ENCODE results near the gene METAP2. TPM values are rescaled to one million over a fixed set of nuclear protein-coding genes. Genes with fewer than 3 reads are reported as not detected.

The METAP2 gene
- total and polyA plus RNA-seq, 2 of the 8 experiments (the other 6 are each of a cell fraction or from before 2014, with no cell fraction given) = 41.3 to 114 TPM

DNA sequence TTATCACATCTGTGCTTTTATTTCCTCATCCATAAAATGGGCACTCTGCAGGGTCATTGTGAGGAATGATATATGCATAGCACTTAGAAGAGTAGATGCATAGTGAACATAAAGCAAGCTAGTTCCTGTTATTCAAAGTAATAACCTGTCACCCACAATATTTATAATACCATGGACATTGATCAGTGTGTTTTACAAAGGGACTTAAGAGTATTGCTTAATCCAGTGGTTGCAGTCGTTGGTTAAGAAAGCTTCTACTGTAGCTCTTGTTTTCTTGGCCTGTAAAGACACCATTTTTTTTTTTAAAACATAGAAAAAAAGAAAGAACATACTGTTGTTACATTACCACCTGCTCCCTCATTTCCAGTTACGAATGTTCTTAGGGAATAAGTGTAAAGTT lies 13.1 kb downstream of the METAP2 start:
- peaks cover 2% of the 10 kb centered on the region for H3K79me1 ChIP-seq (ENCODE audit: low read depth, low read length)
- H3K36me3 ChIP-seq (ENCODE audit: control insufficient read depth in 2 of 4, insufficient read depth in 4 of 4, low read length in 3 of 4) = peaks cover 0 to 41% (median 16%) of the 10 kb centered on the region in 4 experiments; a peak in 6 of 8 replicates
- H2BK120ac ChIP-seq (replicated peaks; ENCODE audit: low read depth, low read length) = no peak overlapping the region
- no peak overlapping the region for H2BK12ac ChIP-seq (ENCODE audit: low read depth, low read length)
- H3K14ac ChIP-seq (ENCODE audit: insufficient read length) = no peak overlapping the region
- H3K4me2 ChIP-seq (ENCODE audit: insufficient read depth in 1 of 2, low read depth in 2 of 2, low read length in 2 of 2) = no peak overlapping the region
- no peak overlapping the region for H3K23ac ChIP-seq (ENCODE audit: insufficient read length)
- H4K8ac ChIP-seq (ENCODE audit: extremely low read depth, insufficient read depth, low read length) = no peak overlapping the region
- H3K23me2 ChIP-seq (ENCODE audit: low read depth, low read length) = no peaks in the 10 kb centered on the region; the same call in 1 of the 2 replicates
- no peak overlapping the region for H3K4me3 ChIP-seq (ENCODE audit: extremely low read depth in 1 of 4, insufficient read depth in 2 of 4, low read depth in 3 of 4, low read length in 4 of 4)
- peaks cover 0 to 39% of the 10 kb centered on the region in 2 experiments; a peak in 2 of 4 replicates for H3K79me2 ChIP-seq (ENCODE audit: control insufficient read depth in 1 of 2, insufficient read depth in 2 of 2, low read length in 2 of 2)
- no peak overlapping the region for H3K18ac ChIP-seq (ENCODE audit: extremely low read depth, low read length)
- no peak overlapping the region for H2BK20ac ChIP-seq (ENCODE audit: low read length)
- H2AK5ac ChIP-seq (ENCODE audit: low read depth, low read length) = no peak overlapping the region
- H3K4ac ChIP-seq (replicated peaks; ENCODE audit: insufficient read length, low read depth, low read length) = no peak overlapping the region
- no peak for FAIRE-seq
- H3K9ac ChIP-seq (replicated peaks in 1 of 4; ENCODE audit: extremely low read depth in 1 of 4, low read depth in 3 of 4, low read length in 3 of 4) = no peak overlapping the region
- ChIA-PET CTCF (ENCODE audit: partially characterized antibody) (interaction anchor here (1.1 kb wide), 1 partner anchor 47 kb away, joined by 5 read pairs; no protein-coding TSS in a partner anchor), POLR2A (ENCODE audit: partially characterized antibody) (interaction anchor here (0.7 to 2.2 kb wide), 3 partner anchors 10 to 61 kb away, joined by 3 to 9 read pairs (median 3); partner anchors contain the start of gene METAP2)
- H2BK5ac ChIP-seq (ENCODE audit: low read depth, low read length) = no peak overlapping the region
- no peak for DNase-seq (ENCODE audit: low read depth in 1 of 2, low spot score in 2 of 2)
- H3K4me1 ChIP-seq (replicated peaks in 1 of 4; ENCODE audit: control insufficient read depth in 3 of 4, insufficient read depth in 4 of 4, low read length in 3 of 4) = no peaks in the 10 kb centered on the region
- H2AFZ ChIP-seq (ENCODE audit: low read length) = no peak overlapping the region
- no peaks in the 10 kb centered on the region for H3K27me3 ChIP-seq (replicated peaks in 1 of 4; ENCODE audit: control insufficient read depth in 3 of 4, extremely low read depth in 1 of 4, insufficient read depth in 3 of 4, low read length in 3 of 4)
- no peaks in the 10 kb centered on the region for H3K9me3 ChIP-seq (ENCODE audit: insufficient read depth in 2 of 2, low read depth in 1 of 2, low read length in 1 of 2)
- TF ChIP-seq CHD2 (IDR thresholded peaks at IDR 0.05; ENCODE audit: low read length) = no peak
- no peak overlapping the region for H4K91ac ChIP-seq (replicated peaks; ENCODE audit: insufficient read length, low read length)
- no peak overlapping the region for H3K56ac ChIP-seq (replicated peaks; ENCODE audit: insufficient read length, low read depth, low read length)
- H3K27ac ChIP-seq (ENCODE audit: low read depth, low read length) = no peak overlapping the region
- H4K20me1 ChIP-seq (replicated peaks in 1 of 2; ENCODE audit: control insufficient read depth in 1 of 2, insufficient read depth in 2 of 2, low read length in 2 of 2) = peaks cover 3 to 7% of the 10 kb centered on the region in 2 experiments
- H2BK15ac ChIP-seq (ENCODE audit: low read length) = no peak overlapping the region
- no peak overlapping the region for H4K5ac ChIP-seq (ENCODE audit: insufficient read length, low read depth, low read length)
- 80% methylated on average over 2 of the region's 2 CpGs; no CpG with 5 or more reads in 1 of the 2 experiments for whole genome bisulfite sequencing, 2 experiments (ENCODE audit: extremely low coverage in 1 of 2, insufficient coverage in 1 of 2, insufficient read length in 1 of 2, insufficient replicate concordance in 2 of 2, low coverage in 1 of 2, low lambda C conversion rate in 2 of 2, missing lambda C conversion rate in 1 of 2)

Measured in H1 (cell line).